Mesothelial cell of epicardium (in vitro differentiated cells): ENCODE measurements around the gene WBP1L. TPM values are rescaled to one million over a fixed set of nuclear protein-coding genes. Genes with fewer than 3 reads are reported as not detected.

ENCODE experiments used
- DNase-seq, 2 experiments: peaks; one replicate each; pipeline ENCODE4 v3.0.0; 2021; ENCODE audit warnings: low spot score in 2 of 2; ENCODE audit not compliant: unreplicated experiment in 2 of 2
- H3K27ac Mint-ChIP-seq: 2 replicates; pipeline ENCODE4 v1.8.0; 2021; ENCODE audit warnings: mixed read lengths
- H3K27me3 Mint-ChIP-seq: 2 replicates; pipeline ENCODE4 v1.8.0; 2021; ENCODE audit warnings: low read depth, mixed read lengths
- H3K36me3 Mint-ChIP-seq: 2 replicates; pipeline ENCODE4 v1.8.0; 2021; ENCODE audit warnings: mixed read lengths
- H3K4me1 Mint-ChIP-seq: 2 replicates; pipeline ENCODE4 v1.8.0; 2021; ENCODE audit warnings: mixed read lengths
- H3K4me3 Mint-ChIP-seq: 2 replicates; pipeline ENCODE4 v1.8.0; 2021; ENCODE audit warnings: mild to moderate bottlenecking, moderate library complexity, mixed read lengths
- H3K9me3 Mint-ChIP-seq: 2 replicates; pipeline ENCODE4 v1.8.0; 2021; ENCODE audit warnings: mixed read lengths
- CTCF ChIP-seq: fragments of 200-600 bp; sonication (generic); IDR thresholded peaks from one replicate; pipeline ENCODE4 v1.5.0; 2021; ENCODE audit warnings: antibody characterized with exemption; ENCODE audit not compliant: unreplicated experiment
- total RNA-seq: library from RNA; stranded (reverse); gene quantifications from 3 replicates; pipeline ENCODE4 v1.2.1, GENCODE V29; 2021

The WBP1L gene
- total RNA-seq, 1 donor from 2014 or later, result 56.7 TPM

GRCh38 chr10:102776779-102777456, 33.2 kb downstream of the WBP1L start:
- peak; percentile 65 to 75 for DNase-seq
- Mint-ChIP-seq H3K4me3 (peak overlapping the region; percentile 70), H3K4me1 (peaks cover 85% of the 10 kb centered on the region)

GRCh38 chr10:102777711-102778453, 34.1 kb downstream of the WBP1L start:
- peak overlapping the region; percentile 70 for H3K4me3 Mint-ChIP-seq

More at GRCh38 chr10:102776779-102777456, 33.2 kb downstream of the WBP1L start:
- Mint-ChIP-seq H3K36me3 (no peaks in the 10 kb centered on the region), H3K27ac (peak overlapping the region; percentile 98), H3K9me3 (no peaks in the 10 kb centered on the region), H3K27me3 (no peaks in the 10 kb centered on the region)
- TF ChIP-seq CTCF, result no peak

GRCh38 chr10:102778781-102779180, 35.0 kb downstream of the WBP1L start:
- Mint-ChIP-seq H3K4me1 (peaks cover 89% of the 10 kb centered on the region), H3K4me3 (peak overlapping the region; percentile 70), H3K36me3 (no peaks in the 10 kb centered on the region), H3K27ac (peak overlapping the region; percentile 98), H3K27me3 (no peaks in the 10 kb centered on the region), H3K9me3 (no peaks in the 10 kb centered on the region)
- TF ChIP-seq CTCF, result no peak
- DNase-seq, result no peak

More at GRCh38 chr10:102777711-102778453, 34.1 kb downstream of the WBP1L start:
- no peaks in the 10 kb centered on the region for H3K27me3 Mint-ChIP-seq
- no peak for TF ChIP-seq CTCF
- H3K36me3 Mint-ChIP-seq, result no peaks in the 10 kb centered on the region
- peak overlapping the region; percentile 98 for H3K27ac Mint-ChIP-seq
- no peak for DNase-seq
- H3K4me1 Mint-ChIP-seq, result peaks cover 89% of the 10 kb centered on the region
- H3K9me3 Mint-ChIP-seq, result no peaks in the 10 kb centered on the region

- no peak for TF ChIP-seq CTCF
- no peak for DNase-seq
- H3K27ac Mint-ChIP-seq, result peak overlapping the region; percentile 98
- peak overlapping the region; percentile 18 for H3K4me3 Mint-ChIP-seq
- H3K4me1 Mint-ChIP-seq, result peaks cover 83% of the 10 kb centered on the region
- no peaks in the 10 kb centered on the region for H3K27me3 Mint-ChIP-seq
- H3K9me3 Mint-ChIP-seq, result no peaks in the 10 kb centered on the region
- H3K36me3 Mint-ChIP-seq, result no peaks in the 10 kb centered on the region
Observed at GRCh38 chr10:102779680-102780526, 36.2 kb downstream of the WBP1L start.

- Mint-ChIP-seq H3K4me3 (no peak overlapping the region), H3K36me3 (no peaks in the 10 kb centered on the region), H3K4me1 (peaks cover 78% of the 10 kb centered on the region), H3K9me3 (no peaks in the 10 kb centered on the region), H3K27me3 (no peaks in the 10 kb centered on the region), H3K27ac (peak overlapping the region; percentile 92)
- no peak for TF ChIP-seq CTCF
- DNase-seq, result no peak
Observed at GRCh38 chr10:102780527-102780808, 36.7 kb downstream of the WBP1L start.
